Measurements from ENCODE around the gene HERC2. TPM values are rescaled to one million over a fixed set of nuclear protein-coding genes. Genes with fewer than 3 reads are reported as not detected.

The HERC2 gene
- total RNA-seq, 1 experiment from 2014 or later: 19.7 TPM

GRCh38 chr15:28132524-28133275, 189.3 kb downstream of the HERC2 start:
- intact Hi-C loops (cut with micrococcal nuclease; ENCODE audit: unreplicated experiment): no loop called here
- no peaks in the 10 kb centered on the region for H3K4me1 Mint-ChIP-seq (ENCODE audit: low read depth, unreplicated experiment)
- no peak for TF ChIP-seq CTCF (IDR thresholded peaks at IDR 0.05; ENCODE audit: unreplicated experiment)
- no peak overlapping the region for H3K4me3 Mint-ChIP-seq (ENCODE audit: low read depth, unreplicated experiment)
- no peaks in the 10 kb centered on the region for H3K36me3 Mint-ChIP-seq (ENCODE audit: insufficient read depth, unreplicated experiment)
- no TSS peak for BruUV-seq (replicated peaks)
- CTCF ChIA-PET: no interaction called here
- no peak for DNase-seq
- no peak overlapping the region for H3K27ac Mint-ChIP-seq (ENCODE audit: unreplicated experiment)
- H3K9me3 Mint-ChIP-seq (ENCODE audit: low read depth, unreplicated experiment): no peaks in the 10 kb centered on the region
- no peaks in the 10 kb centered on the region for H3K27me3 Mint-ChIP-seq (ENCODE audit: unreplicated experiment)

GRCh38 chr15:28131946-28132345, 190.0 kb downstream of the HERC2 start:
- H3K36me3 Mint-ChIP-seq (ENCODE audit: insufficient read depth, unreplicated experiment): no peaks in the 10 kb centered on the region

GRCh38 chr15:28131400-28131799, 190.6 kb downstream of the HERC2 start:
- BruUV-seq (replicated peaks): no TSS peak
- CTCF ChIA-PET: no interaction called here
- H3K4me1 Mint-ChIP-seq (ENCODE audit: low read depth, unreplicated experiment): no peaks in the 10 kb centered on the region
- H3K4me3 Mint-ChIP-seq (ENCODE audit: low read depth, unreplicated experiment): no peak overlapping the region
- DNase-seq: no peak
- no peak for TF ChIP-seq CTCF (IDR thresholded peaks at IDR 0.05; ENCODE audit: unreplicated experiment)
- H3K27ac Mint-ChIP-seq (ENCODE audit: unreplicated experiment): no peak overlapping the region
- no peaks in the 10 kb centered on the region for H3K27me3 Mint-ChIP-seq (ENCODE audit: unreplicated experiment)
- H3K36me3 Mint-ChIP-seq (ENCODE audit: insufficient read depth, unreplicated experiment): no peaks in the 10 kb centered on the region
- intact Hi-C loops (cut with micrococcal nuclease; ENCODE audit: unreplicated experiment): no loop called here
- H3K9me3 Mint-ChIP-seq (ENCODE audit: low read depth, unreplicated experiment): no peaks in the 10 kb centered on the region

More at GRCh38 chr15:28131946-28132345, 190.0 kb downstream of the HERC2 start:
- DNase-seq: no peak
- intact Hi-C loops (cut with micrococcal nuclease; ENCODE audit: unreplicated experiment): no loop called here
- Mint-ChIP-seq H3K4me1 (ENCODE audit: low read depth, unreplicated experiment) (no peaks in the 10 kb centered on the region), H3K9me3 (ENCODE audit: low read depth, unreplicated experiment) (no peaks in the 10 kb centered on the region), H3K4me3 (ENCODE audit: low read depth, unreplicated experiment) (no peak overlapping the region), H3K27ac (ENCODE audit: unreplicated experiment) (no peak overlapping the region), H3K27me3 (ENCODE audit: unreplicated experiment) (no peaks in the 10 kb centered on the region)
- TF ChIP-seq CTCF (IDR thresholded peaks at IDR 0.05; ENCODE audit: unreplicated experiment): no peak
- no TSS peak for BruUV-seq (replicated peaks)
- CTCF ChIA-PET: no interaction called here

DNA sequence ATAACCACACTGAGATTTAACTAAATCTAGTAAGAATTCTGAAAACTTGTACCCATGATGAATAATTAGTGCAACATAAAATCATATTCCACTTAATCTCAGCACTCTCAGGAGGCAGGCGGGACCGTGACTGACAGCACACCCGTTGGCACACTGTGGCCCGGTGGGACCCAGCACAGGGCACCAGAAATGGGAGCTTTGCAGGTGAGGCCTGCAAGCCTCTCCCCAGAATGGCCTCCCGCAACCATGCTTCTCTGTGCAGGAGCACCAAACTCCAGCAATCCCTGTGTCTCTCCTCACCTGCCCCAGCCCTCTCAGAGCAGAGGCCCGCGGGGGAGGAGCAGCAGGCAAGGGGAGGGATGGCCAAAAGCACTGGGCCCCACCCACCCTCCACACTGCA, 191.3 kb downstream of the HERC2 start:
- intact Hi-C loops (cut with micrococcal nuclease; ENCODE audit: unreplicated experiment): no loop called here
- H3K27me3 Mint-ChIP-seq (ENCODE audit: unreplicated experiment): no peaks in the 10 kb centered on the region
- no peak overlapping the region for H3K4me3 Mint-ChIP-seq (ENCODE audit: low read depth, unreplicated experiment)
- no peak for DNase-seq
- H3K36me3 Mint-ChIP-seq (ENCODE audit: insufficient read depth, unreplicated experiment): no peaks in the 10 kb centered on the region
- TF ChIP-seq CTCF (IDR thresholded peaks at IDR 0.05; ENCODE audit: unreplicated experiment): no peak
- no peaks in the 10 kb centered on the region for H3K4me1 Mint-ChIP-seq (ENCODE audit: low read depth, unreplicated experiment)
- CTCF ChIA-PET: no interaction called here
- H3K9me3 Mint-ChIP-seq (ENCODE audit: low read depth, unreplicated experiment): no peaks in the 10 kb centered on the region
- no TSS peak for BruUV-seq (replicated peaks)
- no peak overlapping the region for H3K27ac Mint-ChIP-seq (ENCODE audit: unreplicated experiment)

Measured in Calu3 (cell line).